Measurements from ENCODE around the gene MUCL3.

GRCh38 chr6:30979141-30979540, 38.4 kb downstream of the MUCL3 start:
- no peak for TF ChIP-seq CTCF (IDR thresholded peaks at IDR 0.05; ENCODE audit: insufficient read depth, low read depth, low read length)
- TF ChIP-seq EZH2 (IDR thresholded peaks at IDR 0.05; ENCODE audit: insufficient read depth, low read length) = no peak

Data from astrocyte (in vitro differentiated cells and primary cell).